Left ventricle myocardium inferior (tissue), 1 donor: ENCODE measurements around the gene UGT1A10. TPM values are rescaled to one million over a fixed set of nuclear protein-coding genes. Genes with fewer than 3 reads are reported as not detected.
"Not testable (repeated sequence)": the region's sequence is repeated elsewhere in the genome, so short reads cannot be mapped to it uniquely, and the experiment has no call there.

Experiments
- DNase-seq: peaks from one replicate; pipeline ENCODE4 v3.0.0-alpha.2; 2020
- H3K27ac ChIP-seq: fragments of 200-600 bp; replicated peaks from 2 replicates; pipeline ENCODE4 v1.8.0; 2021
- H3K27me3 ChIP-seq: fragments of 200-600 bp; 2 replicates; pipeline ENCODE4 v1.8.0; 2021; ENCODE audit warnings: low read depth
- H3K36me3 ChIP-seq: fragments of 200-600 bp; 2 replicates; pipeline ENCODE4 v1.8.0; 2021
- H3K4me1 ChIP-seq: fragments of 200-600 bp; 2 replicates; pipeline ENCODE4 v1.8.0; 2021
- H3K4me3 ChIP-seq: fragments of 200-600 bp; 2 replicates; pipeline ENCODE4 v1.8.0; 2021; ENCODE audit warnings: mild to moderate bottlenecking, moderate library complexity
- H3K9me3 ChIP-seq: fragments of 200-600 bp; replicated peaks from 2 replicates; pipeline ENCODE4 v1.8.0; 2021
- CTCF ChIP-seq: fragments of 200-600 bp; IDR thresholded peaks from 2 replicates; pipeline ENCODE4 v1.8.0; 2021; ENCODE audit warnings: antibody characterized with exemption, mild to moderate bottlenecking, borderline replicate concordance
- intact Hi-C: fragments of 100-400 bp; cut with micrococcal nuclease; formaldehyde crosslinking; loops from one replicate; pipeline ENCODE4 v1.11.0; 2022
- total RNA-seq: library from RNA; stranded (reverse); fragmentation: NEBNext Ultra II Directional; extraction: Animal tissue kit (Norgen Biotek cat#: 25700); gene quantifications from one replicate; pipeline ENCODE4 v1.2.1, GENCODE V29; 2021
- donor health status: DM: no; HTN: yes; CAD: no; lungs with severe emphysema.

Gene UGT1A10
- total RNA-seq, 1 donor from 2014 or later: not detected

GRCh38 chr2:233693963-233694362 is 57.7 kb downstream of the UGT1A10 start:
- TF ChIP-seq CTCF: no peak
- no peaks in the 10 kb centered on the region for H3K36me3 ChIP-seq
- no peak for DNase-seq
- H3K27me3 ChIP-seq: peaks cover 18% of the 10 kb centered on the region
- H3K9me3 ChIP-seq: no peaks in the 10 kb centered on the region
- no peaks in the 10 kb centered on the region for H3K4me1 ChIP-seq
- H3K27ac ChIP-seq: no peak overlapping the region
- intact Hi-C loops: no loop called here
- H3K4me3 ChIP-seq: no peak overlapping the region

- DNase-seq: no peak
- no peak for TF ChIP-seq CTCF
- peaks cover 10% of the 10 kb centered on the region for H3K9me3 ChIP-seq
- no peak overlapping the region for H3K27ac ChIP-seq
- H3K27me3 ChIP-seq: peaks cover 5% of the 10 kb centered on the region
- no peaks in the 10 kb centered on the region for H3K36me3 ChIP-seq
- H3K4me3 ChIP-seq: no peak overlapping the region
- intact Hi-C loops: no loop called here
- no peaks in the 10 kb centered on the region for H3K4me1 ChIP-seq
Observed at GRCh38 chr2:233698740-233699139, 62.5 kb downstream of the UGT1A10 start.

DNA sequence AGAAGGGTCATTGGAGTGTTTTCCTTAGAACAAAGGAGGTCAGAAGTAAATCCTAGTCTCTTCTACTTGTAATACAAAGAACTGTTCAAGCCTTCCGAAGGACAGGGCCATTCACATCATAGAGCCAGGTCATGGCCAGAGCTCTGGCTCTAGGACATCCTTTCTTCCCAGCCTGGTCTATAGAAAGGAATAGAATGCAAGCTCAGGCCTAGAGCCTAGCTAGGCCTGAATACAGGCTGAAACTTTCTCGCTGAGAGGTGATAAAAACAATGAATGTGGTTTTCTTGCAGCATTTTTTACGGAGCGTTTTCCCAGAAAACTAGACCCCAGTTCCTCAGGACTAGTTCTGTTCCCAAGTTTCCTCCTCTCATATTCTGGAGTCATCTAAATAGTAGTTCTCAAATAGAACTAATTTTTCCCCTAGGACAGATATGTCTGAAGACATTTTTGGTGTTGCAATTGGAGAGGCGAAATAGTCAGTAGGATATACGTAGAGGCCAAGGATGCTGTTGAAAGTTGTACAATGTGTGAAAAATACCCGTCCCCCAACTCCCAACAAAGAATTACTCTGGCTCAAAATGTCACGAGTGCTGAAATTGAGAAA is 63.3 kb downstream of the UGT1A10 start:
- no peak for DNase-seq
- Histone ChIP-seq H3K36me3 (no peaks in the 10 kb centered on the region), H3K4me3 (no peak overlapping the region), H3K27ac (no peak overlapping the region), H3K27me3 (peaks cover 5% of the 10 kb centered on the region), H3K9me3 (peaks cover 17% of the 10 kb centered on the region), H3K4me1 (no peaks in the 10 kb centered on the region)
- intact Hi-C loops: no loop called here
- no peak for TF ChIP-seq CTCF

GRCh38 chr2:233700028-233700635 is 63.9 kb downstream of the UGT1A10 start:
- intact Hi-C loops: no loop called here
- Histone ChIP-seq H3K4me3 (no peak overlapping the region), H3K27ac (no peak overlapping the region), H3K9me3 (peaks cover 22% of the 10 kb centered on the region), H3K4me1 (no peaks in the 10 kb centered on the region), H3K36me3 (no peaks in the 10 kb centered on the region), H3K27me3 (peaks cover 5% of the 10 kb centered on the region)
- TF ChIP-seq CTCF: no peak
- no peak for DNase-seq

- intact Hi-C loops, H3K27ac ChIP-seq, H3K36me3 ChIP-seq, H3K4me3 ChIP-seq, H3K4me1 ChIP-seq, DNase-seq, H3K27me3 ChIP-seq: not testable (repeated sequence)
- peaks cover 22% of the 10 kb centered on the region for H3K9me3 ChIP-seq
Observed at GRCh38 chr2:233700842-233701241, 64.6 kb downstream of the UGT1A10 start.

- no peaks in the 10 kb centered on the region for H3K36me3 ChIP-seq
- H3K4me3 ChIP-seq: no peak overlapping the region
- intact Hi-C loops: no loop called here
- H3K4me1 ChIP-seq: no peaks in the 10 kb centered on the region
- H3K27ac ChIP-seq: no peak overlapping the region
- peaks cover 5% of the 10 kb centered on the region for H3K27me3 ChIP-seq
- H3K9me3 ChIP-seq: peaks cover 22% of the 10 kb centered on the region
- no peak for TF ChIP-seq CTCF
- no peak for DNase-seq
Observed at GRCh38 chr2:233702238-233702637, 66.0 kb downstream of the UGT1A10 start.
